HG03521 (cell line): Measurements from ENCODE around the gene CHKA.

Experiments used
- ATAC-seq: cut with Tn5 transposase; IDR thresholded peaks from one replicate; pipeline ENCODE4 v1.9.1; 2021; ENCODE audit warnings: mild to moderate bottlenecking, moderate library complexity; ENCODE audit not compliant: unreplicated experiment

Gene CHKA

DNA sequence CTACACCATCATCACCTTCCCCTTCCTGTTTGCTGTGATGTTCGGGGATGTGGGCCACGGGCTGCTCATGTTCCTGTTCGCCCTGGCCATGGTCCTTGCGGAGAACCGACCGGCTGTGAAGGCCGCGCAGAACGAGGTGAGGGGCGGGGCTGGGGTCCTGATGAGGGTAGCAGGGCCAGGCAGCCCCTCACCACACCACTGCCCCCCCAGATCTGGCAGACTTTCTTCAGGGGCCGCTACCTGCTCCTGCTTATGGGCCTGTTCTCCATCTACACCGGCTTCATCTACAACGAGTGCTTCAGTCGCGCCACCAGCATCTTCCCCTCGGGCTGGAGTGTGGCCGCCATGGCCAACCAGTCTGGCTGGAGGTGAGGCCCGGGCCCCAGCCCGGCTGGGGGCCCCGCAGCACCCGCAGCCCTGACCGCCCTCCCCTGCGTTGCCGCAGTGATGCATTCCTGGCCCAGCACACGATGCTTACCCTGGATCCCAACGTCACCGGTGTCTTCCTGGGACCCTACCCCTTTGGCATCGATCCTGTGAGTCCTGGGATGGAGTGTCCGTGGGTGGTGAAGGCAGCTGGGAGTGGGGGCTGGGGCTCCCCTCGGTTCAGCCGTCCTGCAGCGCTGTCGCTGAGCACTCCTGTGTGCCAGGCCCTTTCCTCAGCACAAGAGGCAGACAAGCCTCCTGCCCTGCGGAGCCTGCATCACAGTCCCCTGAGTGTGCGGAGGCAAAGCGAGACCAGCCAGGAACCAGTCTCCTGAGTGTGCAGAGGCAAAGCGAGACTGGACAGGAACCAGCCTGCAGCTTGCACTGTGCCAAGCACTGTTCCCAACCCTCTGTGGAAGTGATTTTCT, 73.5 kb downstream of the CHKA start:
- no peak for ATAC-seq

DNA sequence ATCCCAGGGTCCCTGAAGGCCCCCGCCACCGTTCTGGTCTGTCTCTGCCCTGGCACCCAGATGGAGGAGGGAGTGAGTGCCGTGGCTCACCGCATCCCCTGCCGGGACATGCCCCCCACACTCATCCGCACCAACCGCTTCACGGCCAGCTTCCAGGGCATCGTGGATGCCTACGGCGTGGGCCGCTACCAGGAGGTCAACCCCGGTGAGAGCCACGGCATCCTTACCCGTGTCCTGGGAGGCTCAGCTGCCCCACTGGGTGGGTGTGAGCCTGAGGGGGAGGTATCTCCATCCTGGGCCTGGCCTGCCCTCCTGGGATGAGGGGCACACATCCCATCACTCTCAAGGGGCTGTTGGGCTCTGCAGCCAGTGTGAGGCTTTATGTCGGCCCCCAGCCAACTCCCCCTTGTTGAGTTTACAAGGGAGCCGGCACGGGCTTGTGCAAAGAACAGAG, 76.3 kb downstream of the CHKA start:
- ATAC-seq: no peak

DNA sequence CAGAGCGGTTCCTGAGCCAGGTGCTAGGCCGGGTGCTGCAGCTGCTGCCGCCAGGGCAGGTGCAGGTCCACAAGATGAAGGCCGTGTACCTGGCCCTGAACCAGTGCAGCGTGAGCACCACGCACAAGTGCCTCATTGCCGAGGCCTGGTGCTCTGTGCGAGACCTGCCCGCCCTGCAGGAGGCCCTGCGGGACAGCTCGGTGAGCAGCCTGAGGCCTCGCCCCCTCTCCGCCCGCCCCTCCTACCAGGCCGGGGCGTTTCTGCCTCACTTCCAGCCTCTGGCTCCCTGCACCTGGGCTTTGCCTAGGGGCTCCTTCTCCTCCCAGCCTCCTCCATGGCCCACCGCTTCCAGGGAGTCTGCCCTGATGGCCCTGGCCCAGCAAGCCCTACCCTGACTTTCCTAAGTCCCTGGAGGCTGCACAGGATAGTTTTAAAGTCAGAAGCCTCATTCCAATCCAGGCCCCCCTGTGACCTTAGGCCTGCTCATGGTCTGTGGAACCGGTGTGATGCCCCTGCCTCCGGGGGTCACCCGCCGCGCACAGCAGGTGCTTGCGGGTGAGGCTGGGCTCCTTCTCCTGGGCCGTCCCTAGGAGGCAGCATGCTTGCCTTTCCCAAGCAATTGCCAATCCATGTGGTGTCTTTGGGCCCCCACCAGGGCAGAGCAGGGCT, 76.9 kb downstream of the CHKA start:
- no peak for ATAC-seq

DNA sequence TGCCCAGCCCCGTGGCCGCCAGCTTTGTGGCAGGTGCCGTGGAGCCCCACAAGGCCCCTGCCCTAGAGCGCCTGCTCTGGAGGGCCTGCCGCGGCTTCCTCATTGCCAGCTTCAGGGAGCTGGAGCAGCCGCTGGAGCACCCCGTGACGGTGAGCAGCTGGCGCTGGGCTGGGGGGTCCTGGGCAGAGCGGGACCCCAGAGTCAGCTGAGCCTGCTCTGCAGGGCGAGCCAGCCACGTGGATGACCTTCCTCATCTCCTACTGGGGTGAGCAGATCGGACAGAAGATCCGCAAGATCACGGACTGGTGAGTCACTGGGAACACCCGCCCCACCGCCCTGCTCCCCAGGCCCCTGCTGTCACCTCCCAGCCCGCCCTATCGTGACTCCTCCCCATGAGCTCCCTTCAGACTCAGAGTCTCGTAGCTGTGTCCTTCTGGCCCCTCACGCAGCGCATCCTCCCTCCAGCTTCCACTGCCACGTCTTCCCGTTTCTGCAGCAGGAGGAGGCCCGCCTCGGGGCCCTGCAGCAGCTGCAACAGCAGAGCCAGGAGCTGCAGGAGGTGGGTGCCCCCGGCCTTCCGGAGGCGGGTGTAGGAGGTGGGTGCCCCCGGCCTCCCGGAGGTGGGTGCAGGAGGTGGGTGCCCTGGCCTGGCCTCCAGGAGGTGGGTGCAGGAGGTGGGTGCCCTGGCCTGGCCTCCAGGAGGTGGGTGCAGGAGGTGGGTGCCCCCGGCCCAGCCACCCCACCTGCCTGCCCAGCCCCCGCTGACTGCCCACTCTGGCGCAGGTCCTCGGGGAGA, 77.6 kb downstream of the CHKA start:
- no peak for ATAC-seq

DNA sequence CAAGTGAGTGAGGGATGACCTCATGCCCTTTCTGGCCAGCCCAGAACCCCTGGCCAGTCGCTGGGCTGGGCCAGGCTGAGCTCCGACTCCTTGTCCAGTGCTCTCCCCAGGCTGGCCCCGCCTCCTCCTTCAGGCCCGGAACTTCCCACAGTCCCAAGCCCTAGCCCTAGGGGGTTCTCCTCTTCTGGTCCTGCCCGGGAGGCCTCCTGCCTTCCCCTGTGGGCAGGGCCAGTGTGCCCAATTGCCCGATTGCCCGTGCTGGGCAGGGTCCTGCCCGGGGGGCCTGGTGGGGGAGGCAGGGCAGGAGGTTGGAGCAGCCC, 78.2 kb downstream of the CHKA start:
- no peak for ATAC-seq

DNA sequence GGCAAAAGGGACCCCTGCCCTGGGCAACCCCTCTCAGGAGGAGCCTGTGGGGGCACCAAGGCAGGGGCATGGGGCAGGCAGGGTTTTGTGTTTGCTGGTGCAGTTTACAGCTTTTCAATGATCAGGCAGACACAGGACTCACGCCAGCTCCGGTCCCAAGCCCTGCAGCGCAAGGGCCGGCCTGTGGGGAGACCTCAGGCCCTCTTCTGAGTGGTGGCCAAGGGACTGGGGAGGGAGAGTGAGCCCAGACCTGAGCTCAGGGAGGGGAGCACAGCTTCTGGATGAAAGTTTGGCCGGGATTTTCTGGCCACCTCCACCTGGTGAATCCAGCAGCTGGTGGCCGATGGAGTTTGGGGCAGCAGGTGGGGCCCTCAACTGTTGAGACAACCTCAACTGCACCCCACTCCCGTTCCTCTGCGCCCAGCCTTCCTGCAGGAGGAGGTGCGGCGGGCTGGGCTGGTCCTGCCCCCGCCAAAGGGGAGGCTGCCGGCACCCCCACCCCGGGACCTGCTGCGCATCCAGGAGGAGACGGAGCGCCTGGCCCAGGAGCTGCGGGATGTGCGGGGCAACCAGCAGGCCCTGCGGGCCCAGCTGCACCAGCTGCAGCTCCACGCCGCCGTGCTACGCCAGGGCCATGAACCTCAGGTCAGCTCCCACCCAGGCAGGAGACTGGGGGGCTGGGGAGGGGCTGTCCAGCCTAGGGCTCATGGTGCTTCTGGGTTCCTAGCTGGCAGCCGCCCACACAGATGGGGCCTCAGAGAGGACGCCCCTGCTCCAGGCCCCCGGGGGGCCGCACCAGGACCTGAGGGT, 78.8 kb downstream of the CHKA start:
- no peak for ATAC-seq

DNA sequence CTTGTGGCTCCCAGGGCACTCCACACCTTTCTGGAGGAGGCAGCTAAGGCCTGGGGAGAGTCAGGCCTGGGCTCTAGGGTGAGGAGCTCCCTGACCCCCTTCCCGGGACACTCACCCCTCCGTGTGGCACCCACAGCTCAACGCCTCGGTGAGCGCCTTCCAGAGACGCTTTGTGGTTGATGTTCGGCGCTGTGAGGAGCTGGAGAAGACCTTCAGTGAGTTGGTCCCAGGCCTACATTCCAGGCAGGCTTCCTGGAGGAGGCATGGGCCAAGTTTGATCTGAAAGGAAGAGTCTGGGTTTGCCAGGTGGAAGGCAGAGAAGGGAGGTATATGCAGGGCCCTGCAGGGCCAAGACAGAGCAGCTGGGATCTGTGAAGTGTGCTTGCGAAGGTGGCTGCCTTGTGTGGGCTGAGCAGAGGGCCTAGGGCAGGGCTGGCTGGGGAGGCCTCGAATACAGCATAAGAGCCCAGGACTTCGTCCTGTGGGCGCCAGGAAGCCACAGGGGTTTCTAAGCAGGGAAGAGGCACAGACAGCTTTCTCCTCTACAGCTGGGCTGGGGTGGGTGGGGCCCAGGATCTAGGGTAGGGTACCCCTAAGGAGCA, 79.5 kb downstream of the CHKA start:
- ATAC-seq: no peak

DNA sequence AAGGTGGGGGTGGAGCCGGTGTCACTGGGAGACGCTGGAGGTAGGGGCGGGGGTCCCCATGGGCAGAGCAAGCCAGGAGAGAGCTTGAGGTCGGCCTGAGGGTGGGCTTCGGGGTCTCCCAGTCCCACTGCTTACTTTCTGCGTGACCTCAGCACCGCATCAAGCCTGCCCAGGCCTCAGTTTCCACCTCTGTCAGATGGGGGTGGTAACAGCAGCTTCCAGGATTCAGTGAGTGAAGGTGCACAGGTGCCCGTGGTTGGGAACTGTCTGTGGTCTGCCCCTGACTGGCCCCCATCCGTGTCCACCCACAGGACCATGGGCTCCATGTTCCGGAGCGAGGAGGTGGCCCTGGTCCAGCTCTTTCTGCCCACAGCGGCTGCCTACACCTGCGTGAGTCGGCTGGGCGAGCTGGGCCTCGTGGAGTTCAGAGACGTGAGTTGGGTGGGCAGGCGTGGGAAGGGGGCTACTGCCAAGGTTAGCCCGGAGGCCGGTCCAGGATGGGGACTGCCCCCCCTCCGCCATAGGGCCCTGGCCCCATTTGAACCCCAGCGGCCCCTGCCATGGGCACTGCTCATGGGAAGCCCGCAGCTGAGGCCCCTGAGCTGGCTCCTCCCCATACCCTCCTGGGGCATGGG, 80.1 kb downstream of the CHKA start:
- ATAC-seq: no peak

DNA sequence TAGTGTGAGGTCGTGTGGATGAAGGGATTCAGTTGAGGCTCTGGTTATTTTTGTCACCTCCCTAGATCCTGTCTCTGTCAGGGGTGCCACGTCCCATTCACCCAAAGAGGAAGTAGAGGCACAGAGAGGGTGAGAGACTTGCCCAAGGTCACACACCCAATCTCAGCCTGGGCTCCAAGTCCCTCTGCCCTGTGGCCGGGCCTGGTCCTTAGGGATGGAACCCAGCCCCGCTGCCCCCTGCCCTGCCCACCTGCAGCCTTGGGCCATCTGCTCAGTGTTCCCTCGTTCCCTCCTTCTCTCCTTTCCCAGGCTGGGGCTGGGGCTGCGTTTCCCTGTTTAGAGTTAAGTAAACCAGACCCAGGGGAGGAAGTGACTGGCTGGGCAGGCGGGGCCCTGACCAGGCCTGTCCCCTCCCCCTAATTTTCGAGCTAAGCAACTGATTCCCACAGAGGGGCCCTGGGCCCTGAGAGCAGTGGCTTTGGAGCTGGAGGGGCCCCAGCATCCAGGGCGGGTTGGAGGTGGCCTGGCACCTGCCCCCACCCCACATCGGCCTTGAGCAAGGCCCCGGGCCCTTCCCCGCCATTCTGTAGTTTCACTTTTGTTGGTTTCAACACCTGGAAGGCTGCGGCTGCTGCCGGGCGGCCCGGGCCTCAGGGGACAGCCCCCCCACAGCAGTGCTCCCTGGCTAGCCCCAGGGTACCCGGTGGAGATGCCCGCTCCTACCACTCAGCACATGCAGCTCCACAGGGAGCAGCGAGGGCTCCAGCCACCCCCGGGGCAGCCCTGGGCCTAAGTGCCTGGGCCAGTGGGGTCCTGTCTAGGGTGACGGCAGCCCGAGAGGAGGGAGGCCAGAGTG, 80.9 kb downstream of the CHKA start:
- no peak for ATAC-seq

DNA sequence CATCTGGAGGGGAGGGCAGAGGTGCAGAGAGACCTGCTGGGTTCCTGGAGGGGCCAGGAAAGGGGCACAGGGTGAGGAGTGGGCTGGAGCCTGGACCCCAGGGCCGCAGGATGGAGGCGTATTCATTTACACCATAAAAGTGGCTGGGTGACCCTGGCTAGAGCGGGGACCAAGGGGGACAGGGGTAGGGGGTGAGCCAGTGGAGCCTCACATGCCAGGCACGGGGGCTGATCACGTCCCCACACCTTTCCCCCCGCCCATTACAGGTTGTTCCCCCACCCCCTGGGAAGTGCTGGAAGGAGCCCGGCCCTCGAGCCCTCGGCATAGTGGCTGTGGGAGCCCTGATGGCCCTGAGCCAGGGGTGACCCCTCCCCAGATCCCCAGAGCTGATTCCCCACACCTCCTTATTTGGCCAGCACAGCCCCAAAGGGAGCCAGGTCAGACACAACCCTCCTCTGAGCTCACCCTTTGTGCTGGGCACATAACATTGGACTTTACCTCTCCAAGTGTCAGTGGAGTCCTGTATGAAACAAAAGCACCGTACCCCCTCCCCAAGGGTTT, 81.6 kb downstream of the CHKA start:
- ATAC-seq: no peak

DNA sequence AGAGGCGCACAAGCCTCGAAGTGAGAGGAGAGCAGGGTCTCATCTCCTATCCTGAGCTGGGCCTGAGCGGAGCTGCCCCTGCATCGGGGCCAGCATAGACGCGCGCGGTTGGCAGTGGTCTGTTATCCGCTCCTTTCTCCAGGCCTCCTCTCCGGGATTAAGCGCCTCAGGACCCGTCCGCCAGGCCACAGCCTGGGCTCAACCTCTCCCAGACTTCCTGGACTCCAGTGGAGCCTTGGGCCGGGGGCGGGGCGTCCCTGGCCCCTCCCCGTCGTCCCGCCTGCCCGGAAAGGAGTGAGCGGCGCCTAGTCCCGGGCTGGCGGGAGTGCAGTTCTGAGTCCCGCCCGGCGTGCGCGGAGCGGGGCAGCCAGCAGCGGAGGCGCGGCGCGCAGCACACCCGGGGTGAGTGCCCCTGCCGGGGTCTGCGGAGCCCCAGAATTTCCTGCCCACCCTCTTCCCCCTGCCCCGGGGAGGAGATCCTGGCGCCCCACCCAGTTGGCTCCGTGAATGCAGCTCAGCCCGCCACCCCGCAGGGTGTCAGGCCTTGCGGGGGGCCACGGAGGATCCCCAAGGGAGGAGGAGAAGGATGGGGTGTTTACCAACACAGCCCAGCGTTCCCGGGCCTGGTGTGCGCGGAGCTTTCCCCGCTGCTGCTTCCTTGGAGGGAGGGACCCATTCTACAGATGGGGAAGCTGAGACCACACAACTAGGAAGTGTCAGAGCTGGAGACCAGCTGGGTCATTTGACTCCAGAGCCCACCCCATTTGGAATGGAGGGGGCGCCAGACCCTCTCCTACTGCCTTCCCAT, 82.3 kb downstream of the CHKA start, which contains the start of gene TCIRG1:
TSS of gene TCIRG1 (plus strand) at position 308 of the 808 bp plus-strand sequence. CDS start 2,247 bp downstream, outside the sequence.
- peak; percentile 41 for ATAC-seq

DNA sequence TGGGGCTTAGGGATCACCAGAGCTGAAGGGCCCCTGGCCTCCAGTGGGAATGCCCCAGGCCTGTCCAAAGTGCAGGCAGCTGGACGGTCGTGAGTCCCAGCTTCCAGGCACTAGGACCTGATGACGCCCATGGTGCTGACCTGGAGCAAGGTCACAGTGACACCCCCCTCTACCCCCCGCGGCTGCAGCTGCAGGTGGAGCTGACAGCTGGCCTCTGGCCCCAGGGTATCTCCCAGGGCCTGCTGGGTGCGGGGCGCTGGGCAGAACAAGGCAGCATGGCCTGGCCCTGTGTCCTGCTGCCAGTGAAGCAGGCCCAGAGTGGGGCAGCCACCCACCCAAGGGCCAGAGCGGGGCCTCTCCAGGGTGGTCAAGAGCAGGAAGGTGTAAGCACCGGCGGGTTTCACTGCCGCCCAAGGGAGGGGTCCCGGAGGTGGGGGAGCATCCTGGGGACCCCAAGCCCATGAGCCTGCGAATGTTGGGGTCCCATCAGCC, 82.9 kb downstream of the CHKA start:
- no peak for ATAC-seq

DNA sequence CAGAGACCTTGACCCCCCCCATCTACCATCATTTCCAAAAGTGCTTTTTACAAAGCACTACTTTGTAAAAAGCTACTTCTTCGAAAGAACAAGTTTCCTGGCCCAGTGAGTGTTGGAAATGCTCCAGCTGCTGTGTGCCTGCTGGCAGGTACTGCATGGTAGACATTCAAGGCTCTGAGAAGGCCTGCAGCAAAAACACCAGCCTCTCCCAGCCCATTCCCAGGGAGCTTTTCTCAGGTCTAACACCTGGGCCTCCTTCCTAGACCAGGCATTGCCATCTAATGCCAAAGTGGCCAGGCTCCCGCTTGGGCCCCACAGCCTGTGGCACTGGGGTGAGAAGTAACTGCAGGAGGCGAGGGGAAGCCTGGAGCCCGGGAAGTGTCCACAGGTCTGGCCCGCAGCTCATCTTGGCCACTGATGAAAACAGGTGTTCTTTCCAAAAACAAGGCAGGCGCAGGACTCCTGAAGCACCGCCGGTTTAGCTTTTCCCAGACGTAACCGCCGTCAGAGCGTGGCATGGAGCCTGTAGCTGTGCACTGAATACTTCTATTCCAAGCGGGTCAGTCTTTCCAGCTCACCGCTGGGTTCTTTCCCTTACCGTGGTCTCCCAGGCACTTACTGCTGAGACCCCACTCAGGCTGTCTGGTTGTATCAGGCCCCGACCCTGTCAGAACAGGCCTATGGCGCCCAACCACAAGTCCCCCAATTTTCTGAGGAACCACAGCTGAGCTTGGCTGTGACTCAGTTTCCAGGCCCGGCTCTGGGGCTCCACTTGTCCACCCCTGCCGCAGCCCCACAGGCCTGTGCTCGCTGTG, 83.6 kb downstream of the CHKA start:
- ATAC-seq: no peak

DNA sequence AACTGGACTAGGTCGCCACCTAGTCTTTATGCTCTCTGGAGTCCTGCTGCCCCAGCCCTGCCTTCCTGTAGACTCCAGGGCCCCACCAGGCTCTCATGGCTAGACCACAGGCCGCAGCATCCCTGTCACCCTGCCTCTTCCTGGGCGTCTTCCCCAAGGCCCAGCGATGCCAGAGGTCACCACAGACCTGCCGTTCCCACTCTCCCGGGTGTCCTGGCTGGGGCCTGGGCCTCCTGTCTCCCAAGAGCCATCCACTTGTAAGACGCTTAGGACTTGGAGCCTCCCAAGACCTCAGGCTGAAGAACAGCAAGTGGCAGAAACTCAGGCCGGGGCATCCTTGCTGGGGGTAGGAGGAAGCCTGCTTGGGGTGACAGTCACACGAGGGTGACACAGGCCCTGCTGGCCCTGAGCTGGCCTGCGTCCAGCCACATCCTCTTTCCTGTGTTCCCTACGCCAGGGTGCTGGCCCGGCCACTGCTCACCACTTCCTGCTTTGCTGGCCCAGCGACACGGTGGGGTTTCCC, 84.4 kb downstream of the CHKA start:
- no peak for ATAC-seq

DNA sequence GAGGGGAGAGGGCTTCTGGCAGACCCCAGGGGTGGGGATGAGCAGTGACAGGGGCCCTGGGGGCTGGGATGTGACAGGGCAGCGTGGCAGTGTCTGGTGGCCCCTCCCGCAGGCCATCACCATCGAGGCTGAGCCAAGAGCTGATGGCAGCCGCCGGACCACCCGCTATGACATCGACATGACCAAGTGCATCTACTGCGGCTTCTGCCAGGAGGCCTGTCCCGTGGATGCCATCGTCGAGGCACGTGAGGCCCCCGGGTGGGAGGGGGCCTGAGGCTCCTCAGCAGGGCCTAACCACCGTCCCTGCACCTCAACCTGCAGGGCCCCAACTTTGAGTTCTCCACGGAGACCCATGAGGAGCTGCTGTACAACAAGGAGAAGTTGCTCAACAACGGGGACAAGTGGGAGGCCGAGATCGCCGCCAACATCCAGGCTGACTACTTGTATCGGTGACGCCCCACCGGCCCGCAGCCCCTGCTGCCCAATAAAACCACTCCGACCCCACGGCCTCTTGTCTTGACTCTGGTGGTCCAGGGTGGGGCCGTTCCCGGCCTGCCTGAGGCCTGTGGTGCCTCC, 85.0 kb downstream of the CHKA start:
- ATAC-seq: no peak

DNA sequence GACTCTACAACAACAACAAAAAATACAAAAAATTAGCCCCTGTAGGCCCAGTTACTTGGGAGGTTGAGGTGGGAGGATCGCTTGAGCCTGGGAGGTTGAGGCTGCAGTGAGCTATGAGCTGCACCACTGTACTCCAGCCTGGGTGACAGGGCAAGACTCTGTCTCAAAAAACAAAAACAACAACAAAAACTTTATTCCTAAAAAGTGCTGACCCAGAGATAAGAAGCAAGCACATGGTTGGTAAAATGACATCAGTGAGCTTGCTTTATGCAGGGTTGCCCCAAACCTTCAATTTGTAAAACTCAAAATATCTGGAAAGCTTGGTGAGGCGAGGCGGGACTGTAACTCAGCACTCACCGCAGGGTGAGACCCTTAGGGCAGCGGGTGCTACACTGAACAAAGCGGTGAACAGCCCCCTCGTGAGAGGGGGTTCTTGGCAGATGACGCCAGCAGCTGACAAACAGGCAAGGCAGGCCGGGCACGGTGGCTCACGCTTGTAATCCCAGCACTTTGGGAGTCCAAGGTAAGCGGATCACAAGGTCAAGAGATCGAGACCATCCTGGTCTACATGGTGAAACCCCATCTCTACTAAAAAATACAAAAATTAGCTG, 85.8 kb downstream of the CHKA start:
- no peak for ATAC-seq
